K562 (cell line): Measurements from ENCODE around the gene GARRE1. TPM values are rescaled to one million over a fixed set of nuclear protein-coding genes. Genes with fewer than 3 reads are reported as not detected.

ENCODE experiments used
- CBX8 ChIP-seq: fragments of 200-600 bp; sonication (generic); IDR thresholded peaks from 2 replicates; pipeline ENCODE4 v1.6.1; 2012; ENCODE audit warnings: borderline replicate concordance, mixed run types, low read depth, mild to moderate bottlenecking, moderate library complexity, mixed read lengths, low read length, control low read depth, inconsistent platforms; ENCODE audit not compliant: poor library complexity, severe bottlenecking; ENCODE audit errors: extremely low read depth
- CREB1 ChIP-seq, 2 experiments: sonication (generic) in 1 of 2; formaldehyde crosslinking in 1 of 2; IDR thresholded peaks; 2 replicates each; pipeline versions ENCODE4 v1.6.1 to v1.8.0; 2012 to 2022; ENCODE audit warnings: inconsistent platforms in 1 of 2, mild to moderate bottlenecking in 1 of 2, missing genetic modification reagents in 1 of 2, moderate library complexity in 1 of 2
- ETV5 ChIP-seq: sonication (generic); formaldehyde crosslinking; IDR thresholded peaks from 2 replicates; pipeline ENCODE4 v1.4.0; 2020; ENCODE audit warnings: low read depth, mild to moderate bottlenecking, missing genetic modification reagents
- GTF2E2 ChIP-seq: fragments of 200-800 bp; sonication (Bioruptor generic); IDR thresholded peaks from 2 replicates; pipeline ENCODE4 v1.6.1; 2016; ENCODE audit warnings: missing genetic modification characterization, missing compliant biosample characterization
- HNRNPL ChIP-seq: fragments of 200-400 bp; formaldehyde crosslinking; IDR thresholded peaks from 2 replicates; pipeline ENCODE4 v1.6.1; 2017; ENCODE audit warnings: low read depth, mild to moderate bottlenecking, low read length
- IRF2 ChIP-seq: sonication (generic); formaldehyde crosslinking; IDR thresholded peaks from 2 replicates; pipeline ENCODE4 v1.8.1; 2022; ENCODE audit warnings: mild to moderate bottlenecking, missing genetic modification reagents
- KAT7 ChIP-seq: sonication (generic); formaldehyde crosslinking; IDR thresholded peaks from 2 replicates; pipeline ENCODE4 v1.8.0; 2022; ENCODE audit warnings: missing genetic modification reagents, mild to moderate bottlenecking, borderline replicate concordance
- MEF2A ChIP-seq: IDR thresholded peaks from 2 replicates; pipeline ENCODE4 v1.6.1; 2011; ENCODE audit warnings: low read depth, mild to moderate bottlenecking, low read length, moderate library complexity; ENCODE audit not compliant: control insufficient read depth
- MYC ChIP-seq, 2 experiments: fragments of 250-450 bp in 1 of 2; sonication (Bioruptor Pico) in 1 of 2; IDR thresholded peaks; 2 replicates each; pipeline versions ENCODE4 v1.5.1 to v1.6.1; 2012 to 2021; ENCODE audit warnings: low read depth in 2 of 2, borderline replicate concordance in 1 of 2, improper control_type of control experiment in 1 of 2, low read length in 1 of 2, mild to moderate bottlenecking in 1 of 2, moderate library complexity in 1 of 2
- NR3C1 ChIP-seq: sonication (generic); formaldehyde crosslinking; IDR thresholded peaks from 2 replicates; pipeline ENCODE4 v1.8.1; 2022; ENCODE audit warnings: missing genetic modification reagents
- PHTF2 ChIP-seq: fragments of 250-450 bp; sonication (Bioruptor Pico); IDR thresholded peaks from 2 replicates; pipeline ENCODE4 v1.5.0; 2021; ENCODE audit warnings: mild to moderate bottlenecking
- POLR2AphosphoS5 ChIP-seq: IDR thresholded peaks from 2 replicates; pipeline ENCODE4 v1.6.1; 2011; ENCODE audit warnings: mild to moderate bottlenecking, low read depth, low read length, moderate library complexity; ENCODE audit not compliant: control insufficient read depth, insufficient read depth
- TEAD4 ChIP-seq, 2 experiments: sonication (generic) in 1 of 2; formaldehyde crosslinking in 1 of 2; IDR thresholded peaks; 2 replicates each; pipeline versions ENCODE4 v1.6.1 to v1.8.0; 2012 to 2022; ENCODE audit warnings: borderline replicate concordance in 1 of 2, inconsistent platforms in 1 of 2, low read length in 1 of 2, mild to moderate bottlenecking in 1 of 2, missing genetic modification reagents in 1 of 2
- YBX1 ChIP-seq: fragments of 450-650 bp; IDR thresholded peaks from 2 replicates; pipeline ENCODE4 v1.7.1; 2016; ENCODE audit warnings: mild to moderate bottlenecking
- ZC3H4 ChIP-seq: sonication (generic); formaldehyde crosslinking; IDR thresholded peaks from 2 replicates; pipeline ENCODE4 v1.9.0; 2021; ENCODE audit warnings: missing genetic modification reagents, borderline replicate concordance
- ZFP1 ChIP-seq: fragments of 450-650 bp; formaldehyde crosslinking; IDR thresholded peaks from 2 replicates; pipeline ENCODE4 v1.4.0; 2020; ENCODE audit warnings: mild to moderate bottlenecking, mixed read lengths
- ZKSCAN1 ChIP-seq: fragments of 150-350 bp; IDR thresholded peaks from 2 replicates; pipeline ENCODE4 v1.6.1; 2016; ENCODE audit warnings: low read depth, low read length
- ZNF124 ChIP-seq: sonication (generic); formaldehyde crosslinking; IDR thresholded peaks from 2 replicates; pipeline ENCODE4 v1.8.1; 2022; ENCODE audit warnings: missing genetic modification reagents
- ZNF24 ChIP-seq: fragments of 450-650 bp; IDR thresholded peaks from 2 replicates; pipeline ENCODE4 v1.6.1; 2016
- ZNF274 ChIP-seq: IDR thresholded peaks from 2 replicates; pipeline ENCODE4 v1.6.1; 2011; ENCODE audit warnings: low read depth, mild to moderate bottlenecking, low read length, moderate library complexity, borderline replicate concordance
- ZNF41 ChIP-seq: fragments of 250-450 bp; sonication (Bioruptor Pico); conservative IDR thresholded peaks from 2 replicates; pipeline ENCODE4 v1.4.0; 2020; ENCODE audit warnings: mild to moderate bottlenecking
- ZNF766 ChIP-seq: fragments of 200-800 bp; sonication (Bioruptor generic); conservative IDR thresholded peaks from 2 replicates; pipeline ENCODE4 v1.6.1; 2016; ENCODE audit warnings: missing genetic modification characterization, missing compliant biosample characterization
- polyA plus RNA-seq, 8 experiments: library from polyadenylated mRNA; depleted of rRNA in 4 of 8; stranded (reverse) in 5 of 8; unstranded in 3 of 8; fragments of >200 nt; fragmentation: Nextera tagmentation in 2 of 8; fragmentation: Illumina TruSeq in 1 of 8; extraction: Ambion mirVana in 2 of 8; extraction: Trizol in 1 of 8; gene quantifications; 2 replicates each; pipeline versions ENCODE4 v1.2.1 to v1.2.3, GENCODE V29; 2011 to 2014; ENCODE audit warnings: inconsistent platforms in 1 of 8, missing spikeins in 1 of 8
- total RNA-seq, 7 experiments: library from RNA; depleted of rRNA in 6 of 7; stranded (reverse); fragments of >200 nt in 6 of 7; fragmentation: Illumina TruSeq in 2 of 7; extraction: Trizol in 2 of 7; gene quantifications; 2 replicates each; pipeline versions ENCODE4 v1.2.1 to v1.2.3, GENCODE V29; 2011 to 2021; ENCODE audit warnings: low replicate concordance in 1 of 7
- TF ChIP-seq, protein P1 (sequence below): fragments of 250-450 bp; sonication (Bioruptor Pico); IDR thresholded peaks from 2 replicates; pipeline ENCODE4 v1.5.0; 2021; ENCODE audit warnings: mild to moderate bottlenecking, moderate library complexity
- TF ChIP-seq, protein P2 (sequence below): IDR thresholded peaks from 2 replicates; pipeline ENCODE4 v1.6.1; 2016; ENCODE audit warnings: missing genetic modification characterization, missing compliant biosample characterization

GARRE1 gene
- total and polyA plus RNA-seq, 9 of the 15 experiments (the other 6 are each of a cell fraction or from before 2014, with no cell fraction given): 1.6 to 12.8 (median 7.5) TPM

- no peak for TF ChIP-seq ZNF274
- TF ChIP-seq ZNF766 (CRISPR knock-in tag): no peak
- TF ChIP-seq HNRNPL: no peak
- no peak for TF ChIP-seq ZKSCAN1
- TF ChIP-seq YBX1: no peak
- TF ChIP-seq, protein P1, sequence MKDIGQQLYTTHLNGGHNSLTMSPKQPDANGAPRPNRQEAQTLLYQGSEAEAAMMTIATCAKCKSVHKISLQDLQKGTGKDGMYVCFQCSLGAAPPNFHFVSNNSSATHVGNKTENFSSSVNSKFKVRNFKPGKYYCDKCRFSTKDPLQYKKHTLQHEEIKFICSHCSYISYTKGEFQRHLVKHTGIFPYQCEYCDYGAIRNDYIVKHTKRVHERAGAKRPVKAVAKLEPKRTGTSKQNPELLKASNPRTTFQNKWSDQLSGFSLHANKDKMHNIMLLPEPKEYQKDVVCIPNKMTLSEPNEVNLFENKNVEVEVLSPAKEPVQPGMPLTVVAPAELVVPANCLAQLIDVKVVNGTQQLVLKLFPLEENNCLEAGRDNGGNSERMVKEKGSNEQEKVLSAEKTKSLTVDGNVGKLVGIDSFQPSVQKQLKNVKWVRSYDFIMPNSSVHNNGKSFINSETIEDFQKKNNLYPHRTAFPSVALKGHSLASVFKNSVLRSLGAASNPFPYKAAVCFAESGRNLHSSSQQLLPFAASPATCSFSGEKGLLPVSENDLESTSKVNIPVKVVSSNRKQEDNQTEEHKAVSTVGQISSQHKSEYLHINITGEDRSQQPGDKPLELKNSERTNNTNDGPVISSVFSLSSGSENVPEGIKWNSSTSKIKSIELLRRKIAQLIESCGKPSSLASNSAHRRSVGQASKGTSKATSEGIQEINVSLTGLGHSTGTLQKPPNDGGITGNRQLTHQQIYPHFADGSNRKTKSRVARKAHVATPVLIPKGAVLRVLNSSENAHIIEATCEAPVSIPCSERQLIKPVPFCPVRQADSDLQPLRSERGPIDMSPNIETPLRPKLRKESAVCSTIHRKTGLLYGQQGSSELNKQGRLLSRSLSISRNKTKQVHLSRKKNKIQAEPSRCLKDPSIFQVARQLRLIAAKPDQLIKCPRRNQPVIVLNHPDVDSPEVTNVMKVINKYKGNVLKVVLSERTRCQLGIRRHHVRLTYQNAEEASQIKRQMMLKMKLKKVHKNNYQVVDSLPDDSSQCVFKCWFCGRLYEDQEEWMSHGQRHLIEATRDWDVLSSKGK: no peak
- TF ChIP-seq ZNF24: no peak
- TF ChIP-seq MYC (IDR thresholded peaks at IDR 0.05; ENCODE audit: low read depth, low read length): no peak
- TF ChIP-seq MYC (CRISPR knock-in tag; IDR thresholded peaks at IDR 0.05; ENCODE audit: borderline replicate concordance, low read depth): no peak
- no peak for TF ChIP-seq CREB1 (IDR thresholded peaks at IDR 0.05)
- TF ChIP-seq CREB1 (CRISPR knock-in tag; IDR thresholded peaks at IDR 0.05): no peak
- no peak for TF ChIP-seq PHTF2 (CRISPR knock-in tag)
- no peak for TF ChIP-seq IRF2 (CRISPR knock-in tag)
- no peak for TF ChIP-seq ZNF41 (CRISPR knock-in tag)
- TF ChIP-seq ZC3H4: no peak
- TF ChIP-seq KAT7 (CRISPR knock-in tag): no peak
- TF ChIP-seq MEF2A: no peak
- no peak for TF ChIP-seq ZFP1 (CRISPR knock-in tag)
- TF ChIP-seq, protein P2, sequence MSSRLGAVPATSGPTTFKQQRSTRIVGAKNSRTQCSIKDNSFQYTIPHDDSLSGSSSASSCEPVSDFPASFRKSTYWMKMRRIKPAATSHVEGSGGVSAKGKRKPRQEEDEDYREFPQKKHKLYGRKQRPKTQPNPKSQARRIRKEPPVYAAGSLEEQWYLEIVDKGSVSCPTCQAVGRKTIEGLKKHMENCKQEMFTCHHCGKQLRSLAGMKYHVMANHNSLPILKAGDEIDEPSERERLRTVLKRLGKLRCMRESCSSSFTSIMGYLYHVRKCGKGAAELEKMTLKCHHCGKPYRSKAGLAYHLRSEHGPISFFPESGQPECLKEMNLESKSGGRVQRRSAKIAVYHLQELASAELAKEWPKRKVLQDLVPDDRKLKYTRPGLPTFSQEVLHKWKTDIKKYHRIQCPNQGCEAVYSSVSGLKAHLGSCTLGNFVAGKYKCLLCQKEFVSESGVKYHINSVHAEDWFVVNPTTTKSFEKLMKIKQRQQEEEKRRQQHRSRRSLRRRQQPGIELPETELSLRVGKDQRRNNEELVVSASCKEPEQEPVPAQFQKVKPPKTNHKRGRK (tag): no peak
- TF ChIP-seq GTF2E2: no peak
- no peak for TF ChIP-seq CBX8
- no peak for TF ChIP-seq NR3C1 (CRISPR knock-in tag)
- TF ChIP-seq ETV5: peak; percentile 52; the same call in 1 of the 2 replicates
- TF ChIP-seq POLR2AphosphoS5: no peak
- TF ChIP-seq TEAD4 (IDR thresholded peaks at IDR 0.05; ENCODE audit: low read length): 0 out of 2 replicates have a peak, but pooled peaks have one; percentile 10
- no peak for TF ChIP-seq TEAD4 (CRISPR knock-in tag; IDR thresholded peaks at IDR 0.05; ENCODE audit: borderline replicate concordance)
- no peak for TF ChIP-seq ZNF124 (CRISPR knock-in tag)
Measured at GRCh38 chr19:34269968-34270621, 15.7 kb downstream of the GARRE1 start (continued).
